NK-92 treated with Interleukin-12 subunit alpha and Interleukin-12 subunit beta, amount 100 ng/mL, for 24 hours (cell line): ENCODE measurements around the gene FAM76B.
"Not testable (repeated sequence)": the region's sequence is repeated elsewhere in the genome, so short reads cannot be mapped to it uniquely, and the experiment has no call there.

Experiments
- DNase-seq: peaks from one replicate; lab custom pipeline; 2025; lab: John Stamatoyannopoulos, UW

The FAM76B gene

DNA sequence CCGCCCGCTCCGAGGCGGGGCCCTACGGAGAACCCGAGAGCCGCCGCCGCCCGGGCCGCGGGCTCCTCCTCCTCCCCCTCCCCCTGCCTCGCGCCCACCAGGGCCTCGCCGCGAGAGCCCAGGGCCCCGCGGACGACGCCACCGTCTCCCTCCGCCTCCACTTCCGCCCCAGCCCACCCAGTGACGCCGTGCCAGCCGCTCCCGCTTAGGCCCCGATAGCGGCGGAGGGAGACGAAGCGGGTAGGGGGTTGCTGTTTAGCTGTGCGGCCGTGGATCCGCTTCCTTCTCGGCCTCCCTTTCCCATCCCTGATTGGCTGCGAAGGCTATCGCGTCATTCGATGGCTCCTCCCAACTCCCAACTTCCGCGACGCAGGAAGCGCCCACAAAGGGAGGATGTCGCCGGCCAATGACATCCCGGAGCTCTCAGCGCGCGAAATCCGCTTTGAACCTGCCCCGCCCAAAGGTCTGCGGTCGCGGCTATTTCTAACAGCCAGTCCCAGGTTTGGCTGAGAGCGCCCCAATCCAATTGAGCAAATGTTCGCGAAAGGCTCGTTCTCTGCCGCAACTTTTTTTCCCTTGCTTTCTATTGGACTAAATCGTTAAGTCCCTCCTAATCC lies at the start of gene FAM76B:
Gene FAM76B, minus strand, starts transcription at position 277 of the 617 bp plus-strand sequence. CDS start 304 bp downstream, outside the sequence.
- DNase-seq: peak; percentile 96

DNA sequence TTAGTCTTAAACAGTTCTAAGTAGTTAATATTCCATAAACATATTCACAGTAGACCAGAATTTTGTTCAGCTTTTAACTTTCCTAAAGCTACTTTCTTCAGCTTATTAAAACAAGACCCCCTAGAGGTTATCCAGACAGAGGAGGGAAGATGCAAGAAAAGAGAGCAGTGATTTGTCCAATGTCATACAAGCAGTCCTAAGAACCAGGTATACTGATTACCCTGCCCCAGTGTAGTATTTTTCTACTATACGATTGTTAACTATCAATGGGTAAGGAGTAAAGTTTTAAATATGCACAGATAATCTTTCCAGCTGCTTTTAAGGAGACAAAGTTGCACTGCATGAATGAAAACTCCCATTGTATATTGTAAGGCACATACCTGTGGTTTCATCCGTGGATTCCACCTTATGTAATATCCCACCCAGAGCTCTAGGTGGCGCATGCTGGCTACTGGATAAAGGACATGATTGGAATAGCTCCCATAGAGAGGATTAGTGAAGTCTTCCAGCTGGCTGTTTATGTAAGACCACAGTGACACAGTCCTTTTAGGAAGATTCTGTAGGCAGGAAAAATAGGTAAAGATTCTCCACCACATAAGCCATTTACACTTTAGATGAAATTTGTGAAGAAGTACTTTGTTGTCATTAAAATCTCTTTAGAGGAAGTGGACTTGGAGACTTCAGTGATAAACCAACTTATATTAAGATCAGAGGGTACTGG lies 46.3 kb upstream of the FAM76B start:
- DNase-seq: no peak

DNA sequence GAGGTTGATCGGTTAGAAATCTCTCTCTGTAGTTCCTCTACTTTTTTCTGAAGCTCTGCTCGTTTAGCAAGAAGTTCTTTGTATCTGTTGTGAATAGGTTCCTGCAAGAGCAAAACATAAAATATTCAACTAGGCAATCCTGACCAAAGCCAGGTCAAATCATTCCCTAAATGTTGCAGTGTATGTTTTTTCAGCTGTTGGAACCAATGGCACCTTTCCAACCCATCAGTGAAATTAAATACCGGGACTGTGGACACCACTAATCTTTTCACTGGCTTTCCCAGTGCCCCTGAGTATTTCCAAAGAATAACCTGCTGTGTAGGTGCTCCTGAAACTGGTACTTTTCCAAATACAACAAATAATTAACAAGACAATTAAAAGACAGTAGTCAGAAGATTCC lies 45.8 kb upstream of the FAM76B start:
- no peak for DNase-seq

DNA sequence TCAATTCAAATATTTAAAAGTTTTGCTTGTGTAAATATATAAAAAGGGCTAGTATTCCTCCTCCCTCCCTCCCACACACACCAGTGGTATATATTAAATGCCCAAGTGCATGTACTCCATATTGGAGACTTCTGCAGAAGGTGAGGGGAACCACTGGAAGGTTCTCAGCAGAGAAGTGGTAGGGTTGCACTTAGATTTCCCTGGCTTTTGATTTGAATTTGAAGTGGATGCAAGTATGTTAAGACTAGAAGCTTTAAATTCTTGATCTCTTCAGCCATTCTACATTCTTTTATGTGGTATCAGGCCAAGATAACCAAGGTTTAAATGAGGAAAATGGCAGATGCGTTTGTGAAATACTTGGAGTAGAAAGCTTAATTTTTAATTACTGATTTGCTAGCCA lies 43.8 kb upstream of the FAM76B start:
- DNase-seq: no peak

DNA sequence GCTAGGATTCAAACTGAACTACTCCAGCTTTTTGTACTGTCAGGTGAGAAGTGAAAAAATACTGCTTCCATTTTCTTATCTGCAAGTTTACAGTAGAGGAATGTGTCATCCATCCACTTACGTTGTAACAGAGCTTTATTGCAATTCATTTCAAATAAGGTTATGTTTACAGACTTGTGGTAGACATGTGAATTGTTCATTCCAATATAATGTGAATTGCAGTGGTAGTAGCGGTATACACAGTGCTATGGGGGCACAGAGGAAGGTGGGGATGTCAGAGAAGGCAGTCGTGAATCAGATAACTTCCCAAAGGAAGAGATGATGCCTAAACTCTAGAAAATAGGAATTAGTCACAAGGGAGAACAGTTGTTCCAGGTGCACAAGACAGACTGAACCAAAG lies 43.2 kb upstream of the FAM76B start:
- DNase-seq: no peak

DNA sequence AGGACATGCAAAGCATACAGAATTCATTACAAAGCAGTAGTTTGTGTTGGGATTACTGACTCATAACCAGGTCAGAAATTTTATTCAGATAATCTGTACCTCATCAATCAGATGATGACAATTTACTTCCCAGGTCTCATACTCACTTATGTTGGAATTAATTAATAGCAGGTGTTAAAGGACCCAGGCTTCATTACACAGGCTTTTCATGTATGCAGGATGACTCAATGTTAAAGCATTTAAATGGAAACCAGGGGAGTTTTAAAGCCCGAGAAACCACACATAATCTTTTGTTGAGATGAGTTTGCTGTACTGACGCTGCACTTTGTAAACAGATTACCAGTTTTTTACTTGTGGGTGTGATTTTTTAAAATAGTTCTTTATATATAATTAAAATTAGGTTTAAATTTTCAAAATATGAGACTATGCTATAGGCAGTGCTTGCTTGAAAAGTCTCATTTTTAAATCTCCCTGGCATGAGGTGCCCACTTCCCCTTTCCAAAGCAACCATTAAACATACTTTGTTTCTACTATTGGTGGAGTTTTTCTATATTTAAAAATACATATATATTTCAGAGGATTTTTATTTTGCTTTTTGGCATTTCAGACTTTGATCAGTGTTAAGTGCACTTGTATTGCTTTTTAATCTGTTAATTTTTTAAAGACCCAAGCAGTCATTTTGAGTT lies 41.8 kb upstream of the FAM76B start:
- no peak for DNase-seq

DNA sequence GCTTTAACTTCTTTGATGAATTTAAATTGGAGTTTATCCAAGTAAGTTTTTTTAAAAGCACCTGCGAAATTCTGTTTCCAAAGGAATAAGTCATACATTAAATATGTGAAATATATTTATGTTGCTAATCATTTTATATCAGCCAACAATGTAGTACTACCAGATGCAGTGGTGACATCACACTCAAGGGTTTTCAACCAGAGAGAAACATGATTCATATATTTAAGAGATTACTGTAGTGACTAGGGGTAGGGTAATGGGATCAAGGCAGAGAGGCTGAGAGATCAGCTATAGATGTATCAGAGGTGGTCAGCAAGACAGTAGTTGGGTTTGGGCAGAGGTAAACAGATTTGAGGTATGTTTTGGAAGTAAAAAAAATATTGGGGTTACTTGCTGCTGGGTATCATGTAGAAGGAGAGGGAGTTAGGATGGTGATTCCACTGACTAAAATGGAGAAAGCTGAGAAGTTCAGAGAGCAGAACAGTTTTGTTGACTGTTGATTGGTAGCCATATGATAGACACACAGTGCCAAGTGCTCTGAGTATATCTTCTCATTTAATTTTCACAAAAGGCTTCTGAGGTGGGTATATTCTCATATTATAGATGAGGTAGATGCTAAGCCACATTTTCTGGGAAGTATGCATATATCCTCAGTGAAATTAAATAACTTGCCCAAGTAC lies 40.1 kb upstream of the FAM76B start:
- DNase-seq: no peak

DNA sequence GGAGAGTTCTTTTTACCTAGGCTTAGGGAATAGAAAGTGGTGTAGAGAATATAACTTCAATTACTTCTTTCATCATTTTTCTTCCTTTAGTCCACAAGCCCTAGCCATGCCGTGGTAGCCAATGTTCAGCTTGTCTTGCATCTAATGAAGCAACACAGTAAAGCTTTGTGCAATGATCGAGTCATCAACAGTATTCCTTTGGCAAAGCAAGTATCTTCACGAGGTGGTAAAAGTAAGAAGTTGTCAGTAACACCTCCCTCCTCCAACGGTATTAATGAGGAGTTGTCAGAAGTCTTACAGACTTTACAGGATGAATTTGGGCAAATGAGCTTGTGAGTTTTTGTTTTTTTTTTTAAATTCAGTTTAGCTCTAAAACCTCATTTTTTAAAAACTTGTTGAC lies 38.1 kb upstream of the FAM76B start:
- no peak for DNase-seq

DNA sequence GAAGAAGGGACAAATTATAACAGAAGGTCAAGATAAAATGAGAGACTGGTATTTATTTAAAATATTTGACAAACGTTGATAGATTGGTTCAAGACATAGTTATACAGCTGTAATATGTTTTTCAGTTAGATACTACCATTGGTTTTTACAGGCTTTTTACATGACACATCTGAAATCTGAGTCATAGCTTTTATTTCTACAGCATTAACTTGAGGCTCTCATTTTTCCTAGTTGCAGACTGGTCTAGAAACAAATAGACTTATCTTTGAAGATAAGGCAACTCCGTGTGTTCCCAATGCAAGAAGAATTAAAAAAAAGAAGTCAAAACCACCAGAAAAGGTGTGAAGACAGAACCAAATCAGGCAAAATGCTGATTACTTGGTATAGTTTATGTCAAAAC lies 32.1 kb upstream of the FAM76B start:
- DNase-seq: no peak

DNA sequence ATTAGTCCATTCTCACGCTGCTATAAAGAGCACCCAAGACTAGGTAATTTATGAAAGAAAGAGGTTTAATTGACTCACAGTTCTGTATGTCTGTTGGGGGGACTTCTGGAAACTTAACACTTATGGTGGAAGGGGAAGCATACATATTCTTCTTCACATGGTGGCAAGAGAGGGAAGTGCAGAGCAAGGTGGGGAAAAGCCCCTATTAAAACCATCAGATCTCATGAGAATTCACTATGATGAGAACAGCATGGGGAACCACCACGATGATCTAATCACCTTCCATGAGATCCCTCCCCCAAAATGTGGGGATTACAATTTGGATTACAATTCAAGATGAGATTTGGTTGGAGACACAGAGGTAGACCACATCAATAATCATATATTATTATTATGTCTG lies 26.5 kb upstream of the FAM76B start:
- DNase-seq: no peak

DNA sequence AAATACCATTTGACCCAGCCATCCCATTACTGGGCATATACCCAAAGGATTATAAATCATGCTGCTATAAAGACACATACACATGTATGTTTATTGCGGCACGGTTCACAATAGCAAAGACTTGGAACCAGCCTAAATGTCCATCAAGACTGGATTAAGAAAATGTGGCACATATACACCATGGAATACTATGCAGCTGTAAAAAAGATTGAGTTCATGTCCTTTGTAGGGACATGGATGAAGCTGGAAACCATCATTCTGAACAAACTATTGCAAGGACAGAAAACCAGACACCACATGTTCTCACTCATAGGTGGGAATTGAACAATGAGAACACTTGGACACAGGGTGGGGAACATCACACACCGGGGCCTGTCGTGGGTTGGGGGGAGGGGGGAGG lies 21.5 kb upstream of the FAM76B start:
- not testable (repeated sequence) for DNase-seq

DNA sequence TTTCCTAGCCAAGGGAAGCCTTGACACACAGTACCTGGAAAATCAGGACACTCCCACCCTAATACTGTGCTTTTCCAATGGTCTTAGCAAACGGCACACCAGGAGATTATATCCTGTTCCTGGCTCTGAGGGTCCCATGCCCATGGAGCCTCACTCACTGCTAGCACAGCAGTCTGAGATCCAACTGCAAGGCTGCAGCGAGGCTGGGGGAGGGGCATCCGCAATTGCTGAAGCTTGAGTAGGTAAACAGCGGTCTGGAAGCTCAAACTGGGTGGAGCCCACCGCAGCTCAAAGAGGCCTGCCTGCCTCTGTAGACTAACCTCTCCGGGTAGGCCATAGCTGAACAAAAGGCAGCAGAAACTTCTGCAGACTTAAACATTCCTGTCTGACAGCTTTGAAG lies 16.9 kb upstream of the FAM76B start:
- DNase-seq: not testable (repeated sequence)

DNA sequence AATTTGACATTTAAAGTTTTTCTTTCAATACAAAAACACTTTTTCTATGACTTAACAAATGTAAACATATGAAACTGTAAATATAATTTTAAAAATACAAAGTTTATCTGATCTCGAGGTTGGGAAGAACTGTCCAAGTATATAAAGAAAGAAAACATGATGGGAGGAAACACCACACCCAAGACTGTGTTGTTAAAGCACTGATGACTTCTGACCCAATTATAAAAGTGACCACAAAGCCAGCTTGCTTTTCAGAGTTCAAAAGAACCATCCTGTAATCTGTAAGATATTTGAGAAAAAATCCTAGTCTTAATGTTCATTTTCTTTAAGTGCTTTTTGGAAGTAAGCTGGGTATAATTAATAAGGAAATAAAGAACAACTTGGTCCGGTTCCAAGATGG lies 16.3 kb upstream of the FAM76B start:
- no peak for DNase-seq

DNA sequence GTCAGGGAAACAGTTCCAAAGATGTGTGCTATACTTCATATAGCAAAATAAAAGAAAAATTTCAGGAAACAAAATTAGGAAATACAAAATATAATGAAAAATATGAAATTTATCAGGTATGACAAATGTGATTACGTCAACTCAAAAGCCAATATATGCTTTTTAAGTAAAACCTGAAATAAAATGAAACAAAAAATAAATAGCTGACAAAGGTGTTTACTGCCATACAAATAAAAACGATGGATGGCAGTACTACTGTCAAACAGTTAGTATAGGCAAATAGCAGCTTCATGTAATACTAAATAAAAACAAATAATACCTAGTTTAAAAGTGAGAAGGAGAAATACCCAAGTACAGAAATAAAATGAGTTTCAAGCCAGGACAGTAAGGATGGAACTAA lies 14.4 kb upstream of the FAM76B start:
- no peak for DNase-seq

DNA sequence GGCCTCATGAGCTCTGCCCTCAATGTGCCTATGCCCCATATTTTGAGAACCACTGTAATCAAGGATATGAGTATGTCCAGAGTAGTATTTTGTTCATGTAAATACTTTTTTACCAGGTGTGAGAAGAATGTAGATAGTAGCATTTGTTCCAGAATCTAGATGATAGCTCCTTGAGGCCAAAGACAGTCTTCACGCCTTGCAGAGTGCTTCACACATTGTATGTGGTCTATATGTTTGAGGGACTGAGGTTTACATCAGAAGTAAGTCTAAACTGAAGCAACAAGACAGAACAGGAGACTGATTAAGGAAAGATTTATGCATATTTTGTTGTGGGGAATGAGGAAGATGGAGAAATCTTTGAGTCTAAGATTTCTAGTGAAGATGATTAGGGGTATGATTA lies 13.2 kb upstream of the FAM76B start:
- DNase-seq: no peak

DNA sequence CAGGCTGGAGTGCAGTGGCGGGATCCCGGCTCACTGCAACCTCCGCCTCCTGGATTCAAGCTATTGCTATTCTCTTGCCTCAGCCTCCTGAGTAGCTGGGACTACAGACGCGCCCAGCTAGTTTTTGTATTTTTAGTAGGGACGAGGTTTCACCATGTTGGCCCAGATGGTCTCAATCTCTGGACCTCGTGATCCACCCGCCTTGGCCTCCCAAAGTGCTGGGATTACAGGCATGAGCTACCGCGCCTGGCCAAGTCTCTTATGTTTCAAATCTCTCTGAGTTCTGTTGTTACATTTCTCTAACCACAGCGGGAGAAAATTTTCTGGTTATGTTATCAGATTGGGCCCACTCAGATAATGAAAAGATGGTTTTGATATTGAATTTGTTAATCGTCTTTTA lies 10.9 kb upstream of the FAM76B start:
- DNase-seq: no peak

DNA sequence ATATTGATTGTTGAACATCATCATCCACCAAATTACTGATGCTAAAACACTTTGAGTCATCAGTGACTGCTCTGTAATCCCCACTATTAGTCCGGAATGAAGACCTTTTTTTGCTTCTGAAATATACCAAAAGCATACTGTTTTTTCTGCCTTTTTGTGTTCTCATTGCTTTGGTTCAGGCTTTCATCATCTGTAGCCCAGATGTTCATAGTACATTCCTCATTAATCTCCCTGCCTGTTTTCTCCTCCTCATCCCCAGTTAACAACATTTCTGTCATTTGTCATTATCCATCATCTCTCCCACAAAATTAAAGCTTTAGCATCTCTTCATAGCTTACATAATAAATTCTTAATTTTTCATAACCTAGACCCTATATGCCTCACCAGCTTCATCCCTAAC lies 10.0 kb upstream of the FAM76B start:
- DNase-seq: no peak

DNA sequence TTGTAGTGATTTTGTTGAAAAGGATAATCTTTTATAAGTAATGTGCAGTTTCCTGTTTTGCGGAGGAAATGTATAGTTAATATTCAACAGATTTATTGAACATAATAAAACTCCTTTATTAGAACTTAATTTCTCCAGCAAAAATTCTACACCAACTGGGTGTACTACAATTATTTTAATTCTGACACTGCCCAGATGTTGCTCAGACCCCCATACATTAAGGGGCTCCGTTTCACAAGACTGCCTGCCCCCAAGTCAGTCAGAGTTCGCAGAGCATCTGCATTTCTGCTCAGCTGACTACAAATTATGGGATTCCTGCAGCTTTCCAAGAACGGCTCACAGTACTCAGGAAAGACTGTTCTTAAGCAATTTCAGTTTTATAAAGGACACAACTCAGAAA lies 6.9 kb upstream of the FAM76B start:
- no peak for DNase-seq

DNA sequence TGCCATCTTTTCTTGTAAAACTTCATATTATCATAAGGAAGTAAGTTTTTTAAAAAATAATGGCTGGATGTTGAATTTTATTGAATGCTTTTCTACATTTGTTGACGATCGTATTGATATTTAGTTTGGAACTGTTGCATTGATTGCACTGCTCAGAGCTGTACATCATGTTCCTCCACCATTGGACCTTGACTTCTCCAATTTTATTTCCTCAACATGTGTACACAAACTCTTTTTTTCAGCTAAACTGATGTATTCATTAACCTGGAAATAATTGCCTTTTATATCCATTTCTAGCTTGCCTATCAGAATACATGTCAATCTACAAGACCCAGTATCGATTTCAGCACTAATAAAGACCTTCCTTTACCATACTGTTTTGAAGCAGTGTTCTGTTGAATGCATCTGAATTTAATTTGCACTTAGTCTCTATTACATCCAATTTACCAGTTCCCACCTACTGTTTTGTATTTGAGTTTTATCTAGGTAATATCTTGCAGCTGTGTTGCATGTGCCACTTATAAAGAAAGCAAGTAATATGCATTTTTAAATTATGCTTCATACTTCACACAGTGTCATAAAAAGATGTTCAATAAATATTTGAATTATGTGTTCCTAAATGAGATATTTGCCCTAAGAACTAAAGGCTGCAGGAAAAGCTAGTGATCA lies 6.2 kb upstream of the FAM76B start:
- DNase-seq: no peak

DNA sequence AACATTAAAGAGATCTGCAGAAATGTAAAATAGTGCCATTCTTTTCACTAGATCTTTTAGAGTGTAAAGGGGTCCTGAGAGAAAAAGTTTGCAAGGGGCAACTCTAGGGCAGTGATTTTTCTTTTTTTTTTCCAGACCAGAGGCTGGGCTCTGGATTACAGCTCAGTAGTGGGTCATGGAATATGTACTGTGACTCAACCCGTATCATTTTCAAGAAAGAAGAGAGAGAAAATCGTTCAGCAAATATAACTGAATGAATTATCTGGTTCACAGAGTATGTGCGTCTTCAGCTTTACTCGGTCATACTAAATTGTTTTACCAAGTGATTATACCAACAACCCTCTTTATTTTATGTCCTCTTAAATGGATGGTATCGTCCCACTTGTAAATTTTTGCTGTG lies 4.5 kb upstream of the FAM76B start:
- DNase-seq: no peak

DNA sequence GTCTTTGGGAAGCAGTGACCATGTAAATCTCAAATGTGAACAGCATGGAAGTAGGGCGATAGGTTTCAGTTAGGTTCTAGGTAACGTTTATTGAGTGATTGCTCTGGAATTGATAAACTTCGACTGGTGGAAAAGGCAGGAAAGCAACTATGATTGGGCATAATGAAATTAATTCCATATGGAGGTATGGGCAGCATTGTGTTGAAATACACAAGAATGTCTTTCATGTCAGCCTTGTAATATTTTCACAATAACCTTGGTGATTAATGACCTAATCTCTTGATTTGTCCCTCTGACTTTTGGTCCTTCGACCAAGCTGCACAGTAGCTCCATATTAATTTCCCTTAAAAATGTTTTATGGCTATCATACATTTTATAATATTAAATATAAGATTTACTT lies 3.5 kb upstream of the FAM76B start:
- no peak for DNase-seq

DNA sequence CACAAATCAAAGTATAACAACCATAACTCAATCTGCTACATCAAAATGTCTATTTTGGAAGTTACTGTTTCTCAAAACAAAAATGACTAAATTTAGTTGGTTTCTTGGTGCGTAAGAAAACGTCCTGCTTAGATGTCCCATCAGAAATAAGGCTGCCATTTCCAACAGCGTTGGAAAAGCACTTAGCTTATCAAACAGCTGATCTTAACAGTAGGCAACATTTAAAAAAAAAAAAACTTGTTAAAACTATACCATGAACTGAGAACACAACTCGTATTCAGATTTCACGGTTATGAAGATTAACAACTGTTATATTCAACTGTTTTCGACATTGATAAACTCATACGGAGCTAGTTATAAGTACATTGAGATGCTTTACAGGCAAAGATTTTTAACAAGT lies 3.1 kb upstream of the FAM76B start:
- DNase-seq: no peak
